Osteoblast (primary cell): ENCODE results near the gene ADARB2. TPM values are rescaled to one million over a fixed set of nuclear protein-coding genes. Genes with fewer than 3 reads are reported as not detected.

Experiments
- DNase-seq: peaks from one replicate; pipeline ENCODE4 v3.0.0; 2011; ENCODE audit warnings: low spot score, mixed read lengths; ENCODE audit not compliant: insufficient read length; ENCODE audit errors: missing footprints
- H2AFZ ChIP-seq: 2 replicates; pipeline ENCODE4 v1.6.0; 2011; ENCODE audit warnings: mild to moderate bottlenecking, low read length
- H3K27ac ChIP-seq: 2 replicates; pipeline ENCODE4 v1.5.1; 2011; ENCODE audit warnings: mild to moderate bottlenecking, low read depth, low read length, moderate library complexity
- H3K27me3 ChIP-seq: 2 replicates; pipeline ENCODE4 v1.6.0; 2012; ENCODE audit warnings: mild to moderate bottlenecking, control low read depth, inconsistent platforms, low read length, moderate library complexity; ENCODE audit not compliant: insufficient read depth
- H3K36me3 ChIP-seq: 2 replicates; pipeline ENCODE4 v1.5.1; 2011; ENCODE audit warnings: mild to moderate bottlenecking, low read length, control low read depth, moderate library complexity; ENCODE audit not compliant: insufficient read depth
- H3K4me1 ChIP-seq: 2 replicates; pipeline ENCODE4 v1.5.1; 2011; ENCODE audit warnings: mild to moderate bottlenecking, low read length, control low read depth, moderate library complexity; ENCODE audit not compliant: insufficient read depth
- H3K4me2 ChIP-seq: 2 replicates; pipeline ENCODE4 v1.6.0; 2011; ENCODE audit warnings: mild to moderate bottlenecking, low read length; ENCODE audit not compliant: insufficient read depth
- H3K4me3 ChIP-seq: fragments of 200-600 bp; sonication (generic); 3 replicates; pipeline ENCODE4 v1.5.1; 2012; ENCODE audit warnings: mild to moderate bottlenecking, low read length, inconsistent platforms; ENCODE audit not compliant: insufficient read depth
- H3K79me2 ChIP-seq: 2 replicates; pipeline ENCODE4 v1.6.0; 2012; ENCODE audit warnings: mild to moderate bottlenecking, low read length, control low read depth, inconsistent platforms; ENCODE audit not compliant: insufficient read depth
- H3K9me3 ChIP-seq: 2 replicates; pipeline ENCODE4 v1.5.1; 2011; ENCODE audit warnings: low read depth, low read length, control low read depth
- H4K20me1 ChIP-seq: 2 replicates; pipeline ENCODE4 v1.6.0; 2012; ENCODE audit warnings: mild to moderate bottlenecking, low read length, control low read depth; ENCODE audit not compliant: insufficient read depth
- CTCF ChIP-seq: IDR thresholded peaks from 2 replicates; pipeline ENCODE4 v1.5.1; 2011; ENCODE audit warnings: mild to moderate bottlenecking, low read depth, low read length, moderate library complexity; ENCODE audit errors: extremely low read depth
- total RNA-seq: library from RNA; depleted of rRNA; stranded (reverse); fragments of >200 nt; gene quantifications from 2 replicates; pipeline ENCODE4 v1.2.3, GENCODE V29; 2012

Gene ADARB2
- total RNA-seq, 1 donor, result not detected

- no peak for DNase-seq
- H3K4me2 ChIP-seq, result no peak overlapping the region
- no peaks in the 10 kb centered on the region for H4K20me1 ChIP-seq
- H3K79me2 ChIP-seq, result no peaks in the 10 kb centered on the region
- no peak overlapping the region for H2AFZ ChIP-seq
- H3K27me3 ChIP-seq, result no peaks in the 10 kb centered on the region
- no peak for TF ChIP-seq CTCF
- no peak overlapping the region for H3K4me3 ChIP-seq
- H3K36me3 ChIP-seq, result no peaks in the 10 kb centered on the region
- H3K27ac ChIP-seq, result no peak overlapping the region
- H3K9me3 ChIP-seq, result peaks cover 3% of the 10 kb centered on the region
- H3K4me1 ChIP-seq, result no peaks in the 10 kb centered on the region
Observed at GRCh38 chr10:1632596-1632995, 104.7 kb downstream of the ADARB2 start.

- H3K36me3 ChIP-seq, result no peaks in the 10 kb centered on the region
- no peaks in the 10 kb centered on the region for H4K20me1 ChIP-seq
- no peaks in the 10 kb centered on the region for H3K27me3 ChIP-seq
- H3K4me2 ChIP-seq, result no peak overlapping the region
- H3K4me1 ChIP-seq, result no peaks in the 10 kb centered on the region
- no peak overlapping the region for H2AFZ ChIP-seq
- H3K9me3 ChIP-seq, result peaks cover 3% of the 10 kb centered on the region
- no peaks in the 10 kb centered on the region for H3K79me2 ChIP-seq
- TF ChIP-seq CTCF, result no peak
- DNase-seq, result no peak
- H3K27ac ChIP-seq, result no peak overlapping the region
- H3K4me3 ChIP-seq, result no peak overlapping the region
Observed at GRCh38 chr10:1632141-1632540, 105.2 kb downstream of the ADARB2 start.

DNA sequence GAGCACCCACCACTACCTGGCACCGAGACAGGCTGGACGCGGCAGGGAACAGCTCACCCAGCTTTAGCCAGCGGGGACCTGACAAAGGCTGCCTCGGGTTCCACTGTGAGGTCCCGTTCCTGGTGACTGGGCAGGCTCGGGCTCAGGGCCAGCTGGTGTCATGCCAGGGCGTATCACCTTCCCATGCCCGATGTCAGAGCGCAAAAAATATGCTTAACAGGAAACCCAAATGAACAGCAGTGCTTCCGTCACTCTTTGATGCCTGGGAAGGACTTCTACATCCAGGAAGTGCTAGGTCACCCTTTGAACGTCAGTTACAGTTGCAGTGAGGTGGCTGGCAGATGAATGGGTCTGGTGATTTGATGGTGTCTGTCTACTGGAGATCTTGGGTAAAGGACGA is 106.0 kb downstream of the ADARB2 start:
- Histone ChIP-seq H3K4me1 (no peaks in the 10 kb centered on the region), H3K9me3 (peaks cover 3% of the 10 kb centered on the region), H3K4me3 (no peak overlapping the region), H2AFZ (no peak overlapping the region), H3K27ac (no peak overlapping the region), H3K4me2 (no peak overlapping the region), H3K27me3 (no peaks in the 10 kb centered on the region), H3K79me2 (no peaks in the 10 kb centered on the region), H4K20me1 (no peaks in the 10 kb centered on the region), H3K36me3 (no peaks in the 10 kb centered on the region)
- no peak for TF ChIP-seq CTCF
- no peak for DNase-seq

DNA sequence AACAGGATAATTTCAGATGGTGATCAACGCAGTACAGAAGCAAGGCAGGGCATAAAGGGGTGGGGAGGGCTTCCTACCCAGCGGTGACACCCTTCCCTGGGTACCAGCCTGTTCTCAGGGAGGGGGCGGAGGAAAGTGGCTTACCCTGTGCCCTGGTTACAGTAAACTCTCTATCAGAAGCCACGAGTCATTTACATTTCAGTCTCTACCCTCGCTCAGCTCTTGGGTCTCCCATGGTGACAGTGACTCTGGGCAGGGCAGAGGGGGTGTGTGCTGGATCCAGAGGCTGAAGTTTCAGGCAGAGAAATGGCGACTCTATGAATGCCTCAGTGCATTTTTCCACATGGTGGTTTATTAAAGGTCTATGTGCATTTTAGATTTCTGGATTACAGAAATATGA is 107.0 kb downstream of the ADARB2 start:
- Histone ChIP-seq H4K20me1 (no peaks in the 10 kb centered on the region), H3K36me3 (no peaks in the 10 kb centered on the region), H3K27me3 (no peaks in the 10 kb centered on the region), H2AFZ (no peak overlapping the region), H3K79me2 (no peaks in the 10 kb centered on the region), H3K4me1 (no peaks in the 10 kb centered on the region), H3K9me3 (peaks cover 3% of the 10 kb centered on the region), H3K4me3 (no peak overlapping the region), H3K4me2 (no peak overlapping the region), H3K27ac (no peak overlapping the region)
- TF ChIP-seq CTCF, result no peak
- DNase-seq, result no peak
